K562 (cell line): ENCODE data around the gene PHPT1. TPM values are rescaled to one million over a fixed set of nuclear protein-coding genes. Genes with fewer than 3 reads are reported as not detected.

Experiments used
- BRF2 ChIP-seq: IDR thresholded peaks from 3 replicates; pipeline ENCODE4 v1.6.1; 2011; ENCODE audit warnings: borderline replicate concordance, mild to moderate bottlenecking; ENCODE audit not compliant: insufficient read length, insufficient read depth
- CBFA2T2 ChIP-seq: fragments of 450-650 bp; conservative IDR thresholded peaks from 2 replicates; pipeline ENCODE4 v1.6.1; 2017; ENCODE audit warnings: mild to moderate bottlenecking
- CHD2 ChIP-seq: IDR thresholded peaks from 2 replicates; pipeline ENCODE4 v1.6.1; 2011; ENCODE audit warnings: low read depth, low read length
- KLF13 ChIP-seq: fragments of 450-650 bp; IDR thresholded peaks from 2 replicates; pipeline ENCODE4 v1.6.1; 2016; ENCODE audit warnings: missing genetic modification characterization, low read depth, mild to moderate bottlenecking, missing compliant biosample characterization, moderate library complexity, borderline replicate concordance
- MAFK ChIP-seq: IDR thresholded peaks from 2 replicates; pipeline ENCODE4 v1.6.1; 2011; ENCODE audit warnings: low read length, improper control_type of control experiment
- NR3C1 ChIP-seq: sonication (generic); formaldehyde crosslinking; IDR thresholded peaks from 2 replicates; pipeline ENCODE4 v1.8.1; 2022; ENCODE audit warnings: missing genetic modification reagents
- RB1 ChIP-seq: fragments of 450-650 bp; IDR thresholded peaks from 2 replicates; pipeline ENCODE4 v1.6.1; 2017; ENCODE audit warnings: low read depth, mild to moderate bottlenecking
- SMARCA5 ChIP-seq: fragments of 450-650 bp; IDR thresholded peaks from 2 replicates; pipeline ENCODE4 v1.6.1; 2016
- SPI1 ChIP-seq: IDR thresholded peaks from 2 replicates; pipeline ENCODE4 v1.6.1; 2011; ENCODE audit warnings: low read depth, low read length, control low read depth, borderline replicate concordance
- VEZF1 ChIP-seq: fragments of 200-800 bp; sonication (Bioruptor generic); IDR thresholded peaks from 2 replicates; pipeline ENCODE4 v1.6.1; 2017; ENCODE audit warnings: missing genetic modification characterization, missing compliant biosample characterization
- ZNF224 ChIP-seq: sonication (generic); formaldehyde crosslinking; IDR thresholded peaks from 2 replicates; pipeline ENCODE4 v1.8.0; 2022; ENCODE audit warnings: mild to moderate bottlenecking, missing genetic modification reagents
- ZNF318 ChIP-seq, 2 experiments: fragments of 450-650 bp; IDR thresholded peaks; 2 replicates each; pipeline ENCODE4 v1.6.1; 2016; ENCODE audit warnings: mild to moderate bottlenecking in 2 of 2, borderline replicate concordance in 1 of 2, low read depth in 1 of 2, moderate library complexity in 1 of 2
- ZNF518B ChIP-seq: fragments of 250-450 bp; sonication (Bioruptor Pico); IDR thresholded peaks from 2 replicates; pipeline ENCODE4 v1.5.0; 2021; ENCODE audit warnings: mild to moderate bottlenecking, moderate library complexity
- polyA plus RNA-seq, 8 experiments: library from polyadenylated mRNA; depleted of rRNA in 4 of 8; stranded (reverse) in 5 of 8; unstranded in 3 of 8; fragments of >200 nt; fragmentation: Nextera tagmentation in 2 of 8; fragmentation: Illumina TruSeq in 1 of 8; extraction: Ambion mirVana in 2 of 8; extraction: Trizol in 1 of 8; gene quantifications; 2 replicates each; pipeline versions ENCODE4 v1.2.1 to v1.2.3, GENCODE V29; 2011 to 2014; ENCODE audit warnings: inconsistent platforms in 1 of 8, missing spikeins in 1 of 8
- total RNA-seq, 7 experiments: library from RNA; depleted of rRNA in 6 of 7; stranded (reverse); fragments of >200 nt in 6 of 7; fragmentation: Illumina TruSeq in 2 of 7; extraction: Trizol in 2 of 7; gene quantifications; 2 replicates each; pipeline versions ENCODE4 v1.2.1 to v1.2.3, GENCODE V29; 2011 to 2021; ENCODE audit warnings: low replicate concordance in 1 of 7

The PHPT1 gene
- total and polyA plus RNA-seq, 9 of the 15 experiments (the other 6 are each of a cell fraction or from before 2014, with no cell fraction given): 20.9 to 166 (median 129) TPM

- peak; percentile 35; the same call in 1 of the 2 replicates for TF ChIP-seq CBFA2T2
- no peak for TF ChIP-seq BRF2
- no peak for TF ChIP-seq NR3C1
- TF ChIP-seq VEZF1 (CRISPR knock-in tag): peak; percentile 75
- no peak for TF ChIP-seq SMARCA5
- TF ChIP-seq MAFK: no peak
- TF ChIP-seq ZNF224 (CRISPR knock-in tag): no peak
- TF ChIP-seq ZNF318 (IDR thresholded peaks at IDR 0.05; ENCODE audit: borderline replicate concordance in 1 of 2, low read depth in 1 of 2): no peak
- peak; percentile 66; the same call in 1 of the 2 replicates for TF ChIP-seq KLF13 (tag)
- no peak for TF ChIP-seq RB1
- TF ChIP-seq CHD2: no peak
- TF ChIP-seq SPI1: no peak
- TF ChIP-seq ZNF518B (CRISPR knock-in tag): no peak
Measured at GRCh38 chr9:136799854-136800657, 49.2 kb upstream of the PHPT1 start (continued).
